GM19240 (cell line): ENCODE data around the gene ITPKB.

Source experiments
- DNase-seq: peaks from one replicate; pipeline ENCODE4 v3.0.0; 2011; ENCODE audit warnings: low spot score; ENCODE audit not compliant: insufficient read length

Gene ITPKB

DNA sequence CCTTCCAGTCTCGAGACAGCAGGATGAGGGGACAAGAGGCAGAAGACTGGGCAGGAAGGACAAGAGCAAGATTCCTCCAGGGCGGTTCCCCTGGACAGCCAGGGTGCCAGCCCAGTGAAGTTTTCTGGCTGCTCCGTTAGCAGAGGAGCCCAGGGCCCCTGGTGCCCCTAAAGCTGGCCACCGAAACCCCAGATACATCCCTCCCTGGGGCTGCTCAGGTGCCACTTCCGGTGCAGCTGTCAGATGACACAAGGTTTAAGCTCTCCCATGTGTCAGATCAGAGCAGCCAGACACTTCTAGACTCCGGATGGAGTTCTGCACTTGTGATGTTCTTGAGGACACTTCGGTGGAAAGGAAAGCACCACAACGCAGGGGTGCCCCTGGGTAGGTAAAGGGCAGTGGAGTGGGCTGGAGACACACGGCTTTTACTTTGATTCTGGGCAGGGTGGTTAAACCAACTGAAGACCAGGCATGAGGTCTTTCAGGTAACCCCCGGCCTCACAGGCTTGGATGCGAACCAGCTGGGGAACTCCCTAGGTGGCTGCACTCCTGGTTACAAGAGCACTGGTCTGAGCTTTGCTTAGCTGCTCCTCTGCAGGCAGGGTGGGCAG, 85.7 kb downstream of the ITPKB start:
- no peak for DNase-seq

DNA sequence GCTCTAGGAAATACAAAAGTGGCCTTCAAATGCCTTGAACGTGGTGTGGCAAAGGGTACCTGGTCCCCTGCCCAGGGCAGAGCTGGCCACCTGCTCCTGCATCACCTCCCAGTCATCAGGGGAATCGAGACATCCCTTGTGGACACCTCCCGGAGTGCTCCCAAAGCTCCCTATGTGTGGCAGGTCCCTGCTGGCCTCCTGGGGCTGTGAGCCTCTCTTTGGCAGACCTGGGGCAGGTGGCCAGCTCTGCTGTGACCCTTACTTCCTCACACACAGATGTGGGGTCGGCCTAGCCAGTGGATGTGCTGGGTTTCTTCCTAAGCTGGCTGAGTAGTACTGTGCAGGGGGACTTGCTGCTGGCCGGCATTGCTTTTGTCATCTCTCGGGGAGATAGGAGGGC, 86.5 kb downstream of the ITPKB start:
- no peak for DNase-seq

- DNase-seq: no peak
These were observed 87.4 kb downstream of the ITPKB start for GRCh38 chr1:226651732-226652105.

- DNase-seq: no peak
These were observed 87.9 kb downstream of the ITPKB start for GRCh38 chr1:226651041-226651731.

GRCh38 chr1:226650236-226650841, 88.7 kb downstream of the ITPKB start:
- DNase-seq: no peak

DNA sequence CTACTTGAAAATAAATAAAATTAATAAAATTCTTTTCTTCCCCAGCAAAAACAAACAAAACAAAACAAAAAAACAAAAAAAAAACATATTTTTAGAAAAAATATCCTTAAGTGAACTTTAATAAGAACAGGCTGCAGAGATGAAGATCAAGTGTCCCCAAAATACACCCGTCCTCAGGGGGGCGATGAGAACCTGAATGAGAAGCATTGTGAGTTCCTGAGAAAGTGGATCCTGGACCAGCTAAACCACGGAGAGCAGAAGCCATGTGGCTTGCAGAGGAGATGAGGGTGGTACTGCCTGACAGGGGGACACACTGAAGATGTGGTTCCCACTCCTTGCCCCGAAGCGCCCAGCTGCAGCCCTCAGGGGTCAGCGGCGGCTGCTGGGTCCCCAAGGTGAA, 89.3 kb downstream of the ITPKB start:
- no peak for DNase-seq

DNA sequence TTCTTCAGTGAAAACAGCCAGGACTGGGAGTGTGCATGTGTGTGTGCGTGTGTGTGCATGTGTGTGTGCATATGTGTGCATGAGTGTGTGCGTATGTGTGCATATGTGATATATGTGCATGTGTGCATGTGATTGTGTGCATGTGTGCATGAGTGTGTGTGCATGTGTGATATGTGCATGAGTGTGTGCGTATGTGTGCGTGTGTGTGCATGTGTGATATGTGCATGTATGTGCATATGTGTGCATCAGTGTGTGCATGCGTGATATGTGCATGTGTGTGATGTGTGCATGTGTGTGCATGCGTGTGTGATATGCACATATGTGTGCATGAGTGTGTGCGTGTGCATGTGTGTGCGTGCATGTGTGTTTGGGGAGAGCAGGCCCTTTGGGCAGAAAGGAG, 89.8 kb downstream of the ITPKB start:
- no peak for DNase-seq

GRCh38 chr1:226648421-226648820, 90.7 kb downstream of the ITPKB start:
- no peak for DNase-seq

DNA sequence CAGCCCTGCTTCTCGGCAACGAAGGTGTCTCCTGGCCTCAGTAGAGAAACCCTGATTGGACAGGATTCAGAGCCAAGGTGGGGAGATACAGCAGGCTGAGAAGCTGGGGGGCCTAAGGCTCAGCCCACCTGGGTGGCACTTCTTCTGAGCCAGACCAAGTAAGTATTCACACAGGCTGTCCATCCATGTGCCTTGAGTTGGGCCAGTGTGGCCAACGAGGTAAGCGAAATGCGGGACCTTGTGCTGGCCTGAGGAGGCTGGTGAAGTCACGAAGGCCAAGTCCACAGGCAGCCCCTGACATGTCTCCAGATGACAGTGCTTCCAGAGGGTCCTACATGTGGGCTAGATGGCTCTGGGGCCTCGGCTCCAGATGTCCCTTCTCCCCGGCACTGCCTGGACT, 91.4 kb downstream of the ITPKB start:
- no peak for DNase-seq

GRCh38 chr1:226646870-226647449, 92.1 kb downstream of the ITPKB start:
- DNase-seq: no peak

- DNase-seq: no peak
These were observed 92.8 kb downstream of the ITPKB start for GRCh38 chr1:226646026-226646869.

GRCh38 chr1:226645279-226645976, 93.7 kb downstream of the ITPKB start:
- DNase-seq: no peak

- DNase-seq: no peak
These were observed 94.4 kb downstream of the ITPKB start for GRCh38 chr1:226644541-226645176.

GRCh38 chr1:226643611-226644540, 95.2 kb downstream of the ITPKB start:
- peak; percentile 67 for DNase-seq

DNA sequence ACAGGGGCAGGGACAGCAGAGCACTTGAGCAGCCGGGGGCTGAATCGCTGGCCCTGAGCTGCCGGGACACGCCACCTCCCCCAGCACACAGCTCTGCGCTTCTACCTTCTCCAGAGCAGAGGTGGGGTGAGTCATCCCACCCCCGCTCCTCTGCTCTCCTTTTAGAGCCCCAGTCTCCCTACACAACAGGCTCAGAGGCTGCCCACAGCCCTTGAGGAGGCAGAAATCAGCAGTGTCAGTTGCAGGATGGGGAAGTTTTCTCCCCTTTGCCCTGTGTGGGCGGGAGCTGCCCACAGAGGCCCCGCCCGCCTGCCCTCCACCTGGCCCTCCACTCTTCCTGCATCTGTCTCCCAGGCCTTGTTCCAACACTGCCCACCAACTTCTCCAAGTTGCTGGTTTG, 95.9 kb downstream of the ITPKB start:
- DNase-seq: peak; percentile 65

GRCh38 chr1:226642421-226642820, 96.7 kb downstream of the ITPKB start:
- DNase-seq: no peak

DNA sequence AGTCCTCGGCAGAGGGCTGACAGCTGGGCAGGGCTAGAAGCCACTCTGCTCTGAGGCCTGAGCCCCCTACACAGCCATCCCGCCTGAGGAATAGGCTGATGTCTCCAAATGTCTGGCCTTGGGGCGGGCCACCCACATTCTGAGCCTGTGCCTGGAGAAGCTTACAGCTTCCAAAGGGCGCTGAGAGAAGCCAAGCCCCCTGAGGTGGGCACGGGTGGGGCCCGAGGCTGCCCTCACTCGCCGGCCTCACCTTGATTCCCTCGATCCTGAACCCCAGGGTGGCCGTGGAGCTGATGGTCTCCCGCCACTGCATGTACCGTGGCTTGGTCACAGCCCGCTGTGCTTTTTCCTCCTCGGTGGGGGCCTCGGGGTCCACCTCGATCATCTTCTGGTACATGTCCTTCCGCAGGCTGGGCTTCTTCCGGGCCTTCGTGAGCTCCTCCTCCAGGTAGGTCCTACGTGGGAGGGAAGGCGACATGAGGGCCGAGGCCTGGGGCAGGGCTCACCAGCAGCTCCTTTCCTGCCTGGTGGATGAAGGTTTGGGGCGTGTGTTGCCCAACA, 97.3 kb downstream of the ITPKB start:
- DNase-seq: no peak

DNA sequence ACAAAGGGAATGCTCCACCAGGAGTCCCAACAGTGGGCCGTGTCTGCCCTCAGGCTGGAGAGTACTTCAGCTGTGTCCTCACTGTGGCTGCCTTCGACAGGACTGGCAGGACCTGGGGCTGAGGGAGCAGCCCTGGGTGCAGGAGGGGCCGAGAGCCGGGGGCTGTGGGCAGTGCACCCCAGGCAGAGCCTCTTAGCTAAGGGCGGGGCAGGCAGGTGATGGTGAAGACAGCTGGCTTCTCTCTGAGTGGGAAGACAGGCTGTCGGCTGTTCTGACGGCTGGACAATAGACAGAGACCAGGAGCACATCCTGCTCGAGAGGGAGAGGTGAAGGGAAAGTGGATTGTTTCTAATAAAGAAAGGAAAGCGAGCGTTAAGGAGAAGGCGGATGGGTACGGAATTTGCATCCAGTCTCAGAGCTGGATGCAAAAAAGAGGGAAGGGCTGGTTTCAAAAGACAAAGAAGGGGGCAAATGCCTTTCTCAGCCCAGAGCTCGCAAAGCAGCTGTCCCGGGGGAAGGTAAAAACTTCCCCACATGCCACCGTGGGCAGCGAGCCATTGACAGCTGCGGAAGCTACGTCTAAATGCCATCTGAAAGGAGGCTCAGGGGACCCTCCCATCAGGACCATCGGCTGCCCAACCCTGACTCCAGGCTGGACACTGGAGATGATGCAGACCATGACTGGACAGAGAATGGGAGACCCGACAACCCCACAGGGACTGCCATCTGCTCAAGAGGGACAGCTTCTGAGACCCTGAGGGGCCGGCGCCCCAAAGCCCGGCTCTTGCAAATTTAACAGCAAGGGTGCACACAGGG, 98.6 kb downstream of the ITPKB start:
- no peak for DNase-seq
